ENCODE measurements around the gene FLRT1.
A peak's percentile ranks its signal among the peaks of the same experiment; 100 is the strongest.

FLRT1 gene

GRCh38 chr11:64035576-64035975, at the start of gene FLRT1:
TSS of gene FLRT1 (plus strand) at chr11:64035931. CDS start at chr11:64116268, 80,337 bp downstream.
- DNase-seq: peak; percentile 35

GRCh38 chr11:63986156-63986931, 49.4 kb upstream of the FLRT1 start, which contains the start of gene OTUB1:
TSS of gene OTUB1 (plus strand) at chr11:63986438. CDS start at chr11:63986457, 19 bp downstream.
- DNase-seq: peak; percentile 98

- no peak for DNase-seq
These were observed 48.7 kb upstream of the FLRT1 start for GRCh38 chr11:63986932-63987513.

- no peak for DNase-seq
These were observed 44.2 kb upstream of the FLRT1 start for GRCh38 chr11:63991558-63991957.

- no peak for DNase-seq
These were observed 42.6 kb upstream of the FLRT1 start for GRCh38 chr11:63993100-63993499.

GRCh38 chr11:63993993-63994392, 41.7 kb upstream of the FLRT1 start:
- DNase-seq: no peak

GRCh38 chr11:63996512-63996911, 39.2 kb upstream of the FLRT1 start:
- DNase-seq: no peak

GRCh38 chr11:63997104-63997700, 38.5 kb upstream of the FLRT1 start:
- no peak for DNase-seq

- no peak for DNase-seq
These were observed 37.9 kb upstream of the FLRT1 start for GRCh38 chr11:63997801-63998337.

GRCh38 chr11:63998558-63999348, 37.0 kb upstream of the FLRT1 start:
- DNase-seq: no peak

- no peak for DNase-seq
These were observed 36.2 kb upstream of the FLRT1 start for GRCh38 chr11:63999349-64000025.

- no peak for DNase-seq
These were observed 35.5 kb upstream of the FLRT1 start for GRCh38 chr11:64000026-64000739.

- no peak for DNase-seq
These were observed 34.8 kb upstream of the FLRT1 start for GRCh38 chr11:64000740-64001483.

- DNase-seq: no peak
These were observed 34.0 kb upstream of the FLRT1 start for GRCh38 chr11:64001484-64002420.

GRCh38 chr11:64003807-64004589, 31.7 kb upstream of the FLRT1 start:
- no peak for DNase-seq

GRCh38 chr11:64004590-64004984, 31.1 kb upstream of the FLRT1 start:
- DNase-seq: no peak

GRCh38 chr11:64005691-64006090, 30.0 kb upstream of the FLRT1 start:
- no peak for DNase-seq

GRCh38 chr11:64006398-64006797, 29.3 kb upstream of the FLRT1 start:
- DNase-seq: no peak

- DNase-seq: no peak
These were observed 28.5 kb upstream of the FLRT1 start for GRCh38 chr11:64007160-64007628.

Measured in NCI-H146 (cell line).